GM21723 (cell line): Measurements from ENCODE around the gene CACNA1E.

Experiments used
- ATAC-seq: cut with Tn5 transposase; IDR thresholded peaks from one replicate; pipeline ENCODE4 v1.9.1; 2021; ENCODE audit warnings: mild to moderate bottlenecking, moderate library complexity; ENCODE audit not compliant: unreplicated experiment

Gene CACNA1E

DNA sequence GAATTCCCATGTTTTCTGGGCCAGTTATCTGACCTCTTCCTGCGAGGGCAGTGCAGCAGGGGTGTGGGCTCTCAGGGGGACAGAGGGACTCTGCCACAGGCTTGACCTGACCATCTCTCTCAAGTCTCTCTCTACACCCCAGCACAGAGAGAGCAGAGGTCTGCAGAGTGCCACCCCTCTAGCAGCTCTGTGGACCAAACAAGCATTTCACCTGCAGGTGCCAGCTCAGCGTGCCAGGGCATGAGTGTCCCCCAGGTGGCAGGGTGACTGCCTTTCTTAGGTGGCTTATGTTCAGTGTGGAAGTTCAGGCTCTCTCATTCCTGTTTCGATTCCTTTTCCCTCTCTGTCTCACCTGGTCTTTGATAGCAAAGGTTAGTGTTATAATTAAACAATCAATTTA is 191.3 kb downstream of the CACNA1E start:
- ATAC-seq: no peak

DNA sequence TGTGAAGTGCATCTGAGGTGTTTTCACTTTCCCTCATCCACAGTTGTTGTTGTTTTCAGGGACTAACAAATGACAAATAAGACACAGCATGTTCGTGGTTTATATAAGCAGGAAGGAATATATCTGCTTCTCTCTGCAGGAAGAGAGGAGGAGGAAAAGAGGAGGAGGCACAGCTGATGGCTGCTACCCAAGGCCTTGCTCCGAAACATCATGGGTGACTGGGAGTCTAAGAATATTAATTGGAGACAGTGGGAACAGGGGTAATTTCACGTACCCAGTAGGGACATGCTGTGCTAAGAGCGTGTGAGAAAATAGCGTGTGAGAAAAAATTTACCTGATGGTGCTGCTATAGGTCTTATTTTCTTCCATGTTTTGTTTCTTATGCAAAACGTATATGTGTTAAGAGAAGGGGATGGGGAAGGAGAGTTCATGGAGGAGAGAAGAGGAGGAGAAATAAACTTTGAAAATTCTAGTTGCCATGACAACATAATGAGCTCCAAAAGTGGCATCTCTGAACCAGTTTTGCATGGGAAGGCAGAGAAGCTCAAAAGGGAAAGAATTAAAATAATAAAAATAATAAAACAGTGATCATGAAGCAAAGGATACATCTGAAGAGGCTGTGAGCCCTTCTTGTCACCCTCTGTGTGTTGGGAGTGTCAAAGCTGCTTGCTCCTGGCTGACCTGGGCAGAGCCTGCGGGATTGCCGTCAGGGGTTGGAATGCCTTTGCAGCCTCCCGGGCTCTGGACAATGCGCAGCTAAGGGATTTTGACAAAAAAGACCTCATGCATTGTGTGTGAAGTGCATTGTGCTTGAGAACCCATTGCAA is 192.0 kb downstream of the CACNA1E start:
- no peak for ATAC-seq

DNA sequence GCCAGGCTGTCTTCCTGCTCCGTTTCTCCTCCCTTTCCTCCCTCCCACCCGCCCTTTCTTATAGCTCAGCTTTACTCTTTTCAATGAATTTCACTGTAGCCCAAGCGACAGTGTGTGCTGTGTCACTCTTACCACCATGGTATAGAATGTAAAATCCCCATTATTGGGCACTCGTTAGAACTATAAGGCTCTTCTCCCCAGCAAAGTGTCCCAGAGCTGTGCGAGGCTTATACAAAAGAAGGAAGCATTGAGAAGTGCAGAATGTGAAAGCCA is 192.5 kb downstream of the CACNA1E start:
- ATAC-seq: no peak

DNA sequence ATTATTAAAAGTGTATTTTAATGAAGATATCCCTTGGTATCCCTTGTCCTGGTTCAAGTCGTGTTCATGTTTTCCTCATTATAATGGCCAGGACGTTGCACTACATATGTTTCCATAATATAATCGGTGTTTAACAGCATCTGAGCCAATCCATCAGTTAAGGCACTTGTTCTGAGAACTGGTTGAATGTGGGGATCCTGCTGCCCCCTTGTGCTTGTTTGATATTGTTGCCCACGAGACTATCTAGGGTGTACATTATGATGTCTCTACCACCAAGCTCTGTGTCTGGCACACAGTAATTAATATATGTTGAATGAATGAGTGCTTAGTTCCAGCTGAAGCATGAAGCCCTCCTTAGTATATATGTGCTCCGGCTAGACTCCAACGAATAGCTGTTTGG is 193.0 kb downstream of the CACNA1E start:
- no peak for ATAC-seq

DNA sequence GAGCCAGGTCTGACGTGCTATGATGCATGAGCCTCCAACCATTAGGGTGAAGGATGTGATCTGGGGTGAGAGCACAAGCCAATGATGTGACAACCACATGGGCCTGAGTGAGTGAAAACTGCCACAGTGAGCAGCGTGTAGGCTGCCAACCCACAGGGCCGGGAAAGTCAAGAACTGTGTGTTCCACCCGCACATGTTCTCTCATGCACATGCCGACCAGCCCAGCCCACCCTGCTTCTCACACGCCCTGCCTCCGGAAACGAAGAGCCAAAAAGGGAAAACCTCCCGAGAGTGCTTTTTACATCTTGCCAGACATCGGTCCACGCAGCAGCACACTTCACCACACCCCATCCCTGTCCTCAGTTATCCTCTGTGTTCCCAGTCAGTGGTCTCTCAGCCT is 197.0 kb downstream of the CACNA1E start:
- ATAC-seq: no peak

DNA sequence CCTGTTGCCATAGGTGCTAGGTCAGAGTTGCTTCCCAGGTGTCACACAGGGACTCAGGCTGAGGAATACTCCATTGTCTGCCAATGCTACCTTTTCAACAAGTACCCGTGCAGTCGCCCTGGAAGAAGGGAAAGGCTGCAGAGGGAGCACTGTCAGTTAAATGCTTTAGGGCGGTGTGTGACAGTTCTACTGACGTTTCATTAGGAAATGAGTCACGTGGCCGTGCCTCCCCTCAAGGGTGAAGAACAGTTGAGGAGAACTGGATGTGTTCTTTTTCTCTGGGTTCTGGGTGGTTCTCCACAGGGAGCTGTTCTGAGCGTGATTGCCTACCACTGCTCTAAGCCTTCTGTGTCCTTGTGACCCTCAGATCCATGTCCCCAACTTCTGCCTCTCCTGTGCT is 197.6 kb downstream of the CACNA1E start:
- no peak for ATAC-seq

DNA sequence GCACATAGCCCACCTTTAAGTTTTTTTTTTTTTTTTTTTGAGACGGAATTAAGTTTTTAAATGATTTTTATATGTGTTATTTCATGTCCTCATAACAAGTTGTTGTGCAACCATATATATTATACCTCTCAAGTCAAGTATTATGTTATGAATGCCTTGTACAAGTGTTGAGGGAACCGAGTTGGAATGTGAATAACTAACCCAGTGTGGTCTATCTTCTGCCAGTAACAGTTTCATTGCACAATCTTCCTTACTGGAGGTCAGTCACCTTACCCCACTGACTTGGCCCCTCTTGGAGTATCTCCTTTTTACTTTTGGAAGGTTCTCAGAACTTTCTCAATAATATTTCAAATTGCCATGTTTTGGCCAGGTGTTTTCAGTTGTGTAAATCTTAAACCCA is 201.9 kb downstream of the CACNA1E start:
- ATAC-seq: no peak

DNA sequence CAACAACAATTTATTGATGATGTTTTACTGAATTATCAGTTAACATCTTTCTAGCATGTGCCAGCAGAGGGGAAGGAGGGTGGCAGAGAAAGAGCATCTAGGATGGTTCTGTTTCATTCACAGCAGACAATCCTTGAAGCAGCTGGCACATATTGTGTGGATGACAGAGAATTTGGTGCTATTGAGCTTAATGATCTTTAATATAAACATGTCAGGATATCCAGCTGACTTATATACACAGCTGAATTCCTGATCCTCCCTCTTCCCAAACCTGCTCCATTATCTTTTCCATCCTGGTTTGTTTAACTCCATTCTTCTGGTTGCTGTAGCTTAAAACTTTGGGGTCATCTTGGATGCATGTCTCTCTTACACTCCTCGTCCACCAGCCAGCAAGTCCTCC is 218.6 kb downstream of the CACNA1E start:
- no peak for ATAC-seq

DNA sequence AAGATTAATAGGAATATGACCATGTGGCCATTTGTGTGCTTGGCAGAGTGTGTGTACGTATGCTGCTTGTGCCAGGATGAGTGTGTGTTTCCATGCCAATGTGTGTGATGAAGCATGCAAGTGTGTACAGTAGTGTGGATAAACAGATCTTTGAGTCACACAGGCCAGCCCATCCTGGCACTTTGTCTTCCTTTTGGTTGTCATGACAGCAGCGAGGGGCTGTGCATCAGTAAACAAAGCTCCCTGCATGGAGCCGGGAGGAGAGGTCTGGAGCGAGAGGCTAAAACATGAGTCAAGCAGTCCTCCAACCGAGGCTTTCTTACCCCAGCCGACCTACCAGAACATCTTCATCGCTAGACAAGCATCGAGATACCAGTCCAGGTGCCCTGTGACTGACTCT is 221.2 kb downstream of the CACNA1E start:
- ATAC-seq: no peak

DNA sequence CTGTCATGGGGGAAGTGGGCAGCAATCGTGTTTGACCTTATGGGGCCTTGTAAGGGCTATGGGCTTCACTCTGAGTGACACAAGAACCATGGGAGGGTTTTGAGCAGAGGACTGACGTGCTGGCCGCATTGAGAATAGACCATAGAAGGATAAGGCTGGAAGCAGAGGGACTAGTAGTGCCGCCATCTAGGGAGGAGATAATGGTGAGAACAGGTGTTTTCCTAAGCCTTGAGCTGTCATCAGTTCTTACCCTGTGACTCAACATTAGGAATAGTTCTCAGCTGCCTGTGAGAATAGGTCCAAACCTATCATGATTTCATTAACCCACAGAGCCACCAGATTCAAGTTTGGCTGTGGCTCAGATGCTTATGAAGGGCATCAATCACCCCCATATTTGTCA is 228.5 kb downstream of the CACNA1E start:
- ATAC-seq: no peak

DNA sequence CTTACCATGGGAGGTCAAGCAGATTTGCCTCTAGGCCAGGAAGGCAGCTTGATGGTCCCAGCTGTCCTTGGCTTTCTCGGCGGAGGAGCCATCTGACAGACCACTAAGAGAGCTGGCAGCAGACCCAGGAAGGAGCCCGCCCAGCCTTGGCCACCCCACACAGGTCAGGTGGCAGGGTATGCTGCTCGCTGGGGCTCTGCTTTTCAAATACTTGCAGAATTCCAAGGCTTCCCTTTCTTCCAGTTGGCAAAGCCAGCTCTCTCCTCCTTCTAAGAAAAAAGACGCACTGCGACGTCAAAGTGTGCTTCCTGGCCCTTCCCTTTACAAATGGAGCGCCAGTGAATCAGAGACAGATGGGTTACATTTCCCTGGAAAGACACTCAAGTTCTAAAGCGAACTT is 229.4 kb downstream of the CACNA1E start:
- ATAC-seq: no peak

DNA sequence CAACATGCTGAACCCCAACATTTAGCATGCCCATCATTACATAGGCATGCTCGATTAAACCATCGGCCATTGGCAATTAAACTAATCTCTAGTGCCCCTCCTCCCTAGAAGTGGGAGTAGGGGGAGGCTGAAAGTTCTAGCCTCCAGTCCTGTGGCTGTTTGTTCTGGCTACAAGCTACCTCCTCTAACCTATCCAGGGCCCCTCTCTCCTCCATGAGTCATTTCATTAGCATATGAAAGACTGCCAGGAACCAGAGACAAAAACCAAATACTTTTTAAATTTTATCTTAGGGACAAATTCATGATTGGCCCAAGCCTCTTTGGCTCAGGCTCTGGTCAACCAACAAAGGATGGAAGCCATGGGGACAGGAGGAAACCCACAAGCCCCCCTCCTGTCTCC is 231.1 kb downstream of the CACNA1E start:
- no peak for ATAC-seq

DNA sequence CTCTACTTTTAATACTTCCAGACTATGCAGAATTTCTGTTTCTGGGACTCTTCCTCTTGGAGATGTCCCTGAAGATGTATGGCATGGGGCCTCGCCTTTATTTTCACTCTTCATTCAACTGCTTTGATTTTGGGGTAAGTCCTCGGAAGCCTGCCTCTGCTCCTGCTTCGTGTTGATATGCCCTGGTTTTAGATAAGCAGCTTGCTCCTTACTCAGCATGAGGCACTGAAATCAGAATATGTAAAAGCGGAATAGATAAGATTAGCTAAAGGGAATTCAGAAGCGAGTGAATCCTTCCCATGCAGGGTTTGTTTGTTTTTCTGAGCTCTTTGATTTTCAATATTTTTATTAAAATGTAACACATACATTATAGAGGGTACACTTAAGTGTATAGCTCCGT is 234.7 kb downstream of the CACNA1E start:
- ATAC-seq: no peak

DNA sequence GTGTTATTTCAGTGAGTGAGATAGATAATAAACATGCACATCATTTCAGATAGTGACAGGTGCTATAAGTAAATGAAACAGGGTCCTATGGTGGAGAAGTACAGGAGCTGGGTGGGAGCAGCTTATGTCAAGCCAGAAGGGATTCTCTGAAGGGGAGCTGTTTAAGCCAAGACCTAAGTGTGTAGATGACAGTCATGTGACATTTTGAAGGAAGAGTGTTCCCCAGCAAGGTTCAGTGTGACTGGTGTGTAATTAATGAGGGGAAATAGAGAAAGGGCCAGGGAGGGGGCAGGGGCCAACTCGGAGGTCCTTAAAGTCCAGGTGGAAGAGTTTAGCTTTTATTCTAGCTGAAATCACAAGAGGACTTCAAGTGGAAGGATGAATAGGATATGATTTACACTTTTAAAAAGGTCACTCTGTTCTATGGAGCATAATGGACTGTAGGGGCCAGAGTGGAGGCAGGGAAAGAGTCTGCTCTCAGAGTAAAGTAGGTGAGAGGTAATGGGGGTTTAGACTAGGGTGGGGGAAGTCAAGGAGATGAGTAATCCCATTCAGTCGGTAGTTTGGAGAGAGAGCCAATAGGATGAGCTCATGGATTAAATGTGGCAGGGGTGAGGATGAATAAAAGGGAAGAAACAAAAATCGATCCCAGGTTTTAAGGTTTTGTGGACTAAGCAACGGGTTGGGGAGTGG is 243.1 kb downstream of the CACNA1E start:
- ATAC-seq: no peak

DNA sequence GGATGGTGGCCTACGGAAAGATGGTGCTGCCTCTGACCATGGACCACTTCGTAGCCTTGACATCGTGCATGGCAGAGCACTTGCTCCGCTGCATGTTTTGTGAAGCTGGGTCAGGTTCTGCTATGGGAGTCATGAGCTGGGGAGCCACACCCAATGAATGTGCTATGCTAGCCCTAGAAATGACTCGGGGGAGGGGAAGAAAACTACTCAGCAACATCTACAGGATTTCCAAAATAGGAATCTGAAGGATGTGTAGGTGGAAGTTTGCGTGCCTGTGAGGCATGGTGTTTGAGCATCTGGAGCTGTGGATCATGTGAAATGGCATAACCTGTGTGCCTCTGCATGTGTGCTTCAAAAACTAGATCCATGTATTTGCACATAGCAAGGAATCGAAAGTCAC is 247.3 kb downstream of the CACNA1E start:
- ATAC-seq: no peak

DNA sequence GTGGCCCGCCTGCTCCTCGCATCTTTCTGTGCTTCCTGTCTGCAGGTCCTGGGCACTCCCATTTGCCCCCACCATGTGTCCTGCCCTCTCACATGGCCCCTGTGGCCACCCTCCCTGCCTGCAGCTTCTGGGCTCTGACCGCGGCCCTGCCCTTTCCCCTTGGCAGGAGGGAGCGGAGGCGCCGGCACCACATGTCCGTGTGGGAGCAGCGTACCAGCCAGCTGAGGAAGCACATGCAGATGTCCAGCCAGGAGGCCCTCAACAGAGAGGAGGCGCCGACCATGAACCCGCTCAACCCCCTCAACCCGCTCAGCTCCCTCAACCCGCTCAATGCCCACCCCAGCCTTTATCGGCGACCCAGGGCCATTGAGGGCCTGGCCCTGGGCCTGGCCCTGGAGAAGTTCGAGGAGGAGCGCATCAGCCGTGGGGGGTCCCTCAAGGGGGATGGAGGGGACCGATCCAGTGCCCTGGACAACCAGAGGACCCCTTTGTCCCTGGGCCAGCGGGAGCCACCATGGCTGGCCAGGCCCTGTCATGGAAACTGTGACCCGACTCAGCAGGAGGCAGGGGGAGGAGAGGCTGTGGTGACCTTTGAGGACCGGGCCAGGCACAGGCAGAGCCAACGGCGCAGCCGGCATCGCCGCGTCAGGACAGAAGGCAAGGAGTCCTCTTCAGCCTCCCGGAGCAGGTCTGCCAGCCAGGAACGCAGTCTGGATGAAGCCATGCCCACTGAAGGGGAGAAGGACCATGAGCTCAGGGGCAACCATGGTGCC is 249.1 kb downstream of the CACNA1E start:
- no peak for ATAC-seq

DNA sequence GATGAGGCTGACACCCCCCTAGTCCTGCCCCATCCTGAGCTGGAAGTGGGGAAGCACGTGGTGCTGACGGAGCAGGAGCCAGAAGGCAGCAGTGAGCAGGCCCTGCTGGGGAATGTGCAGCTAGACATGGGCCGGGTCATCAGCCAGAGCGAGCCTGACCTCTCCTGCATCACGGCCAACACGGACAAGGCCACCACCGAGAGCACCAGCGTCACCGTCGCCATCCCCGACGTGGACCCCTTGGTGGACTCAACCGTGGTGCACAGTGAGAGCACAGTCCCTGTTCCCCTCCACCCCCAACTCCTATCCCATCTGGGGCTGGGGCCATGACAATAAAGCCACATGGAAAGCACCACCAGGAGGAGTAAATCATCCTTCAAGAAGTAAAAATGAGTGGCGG is 250.2 kb downstream of the CACNA1E start:
- no peak for ATAC-seq

DNA sequence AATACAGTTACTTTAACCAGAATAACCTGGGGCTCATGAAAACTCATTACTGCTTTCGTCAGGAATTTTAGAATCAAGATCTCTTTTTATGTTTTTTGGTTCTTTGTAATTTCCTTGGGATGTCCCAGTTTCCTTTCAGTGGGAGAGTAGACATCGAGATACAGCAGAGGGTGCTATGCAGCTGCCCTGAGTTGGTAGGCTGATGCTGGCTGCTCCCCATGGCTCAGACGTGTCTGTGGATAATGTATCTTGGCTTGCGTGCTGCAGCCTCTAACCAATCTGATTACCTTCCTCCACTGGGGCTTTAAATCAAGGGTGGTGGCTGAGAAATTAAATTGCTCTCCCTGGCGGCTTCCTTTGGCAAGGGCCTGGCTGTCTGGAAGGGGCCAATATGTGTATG is 253.7 kb downstream of the CACNA1E start:
- no peak for ATAC-seq

DNA sequence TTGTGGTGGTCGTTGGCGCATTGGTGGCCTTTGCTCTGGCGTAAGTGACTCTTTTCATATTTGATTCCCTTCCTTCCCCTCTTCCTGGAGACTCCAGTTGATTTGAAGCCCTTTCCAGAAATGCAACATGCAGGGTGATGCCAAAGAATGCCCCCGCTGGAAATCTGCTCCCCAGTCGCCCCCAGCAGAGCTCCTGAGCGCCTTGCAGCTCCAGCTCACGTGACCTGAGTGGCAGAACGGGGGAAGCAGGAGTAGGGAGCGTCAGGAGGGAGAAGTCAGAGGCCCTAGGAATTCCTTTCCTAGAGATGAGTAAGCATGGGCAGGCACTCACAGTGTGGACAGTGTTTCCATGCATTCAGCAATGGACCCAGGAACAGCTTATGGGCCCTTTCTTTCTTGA is 255.9 kb downstream of the CACNA1E start:
- no peak for ATAC-seq

DNA sequence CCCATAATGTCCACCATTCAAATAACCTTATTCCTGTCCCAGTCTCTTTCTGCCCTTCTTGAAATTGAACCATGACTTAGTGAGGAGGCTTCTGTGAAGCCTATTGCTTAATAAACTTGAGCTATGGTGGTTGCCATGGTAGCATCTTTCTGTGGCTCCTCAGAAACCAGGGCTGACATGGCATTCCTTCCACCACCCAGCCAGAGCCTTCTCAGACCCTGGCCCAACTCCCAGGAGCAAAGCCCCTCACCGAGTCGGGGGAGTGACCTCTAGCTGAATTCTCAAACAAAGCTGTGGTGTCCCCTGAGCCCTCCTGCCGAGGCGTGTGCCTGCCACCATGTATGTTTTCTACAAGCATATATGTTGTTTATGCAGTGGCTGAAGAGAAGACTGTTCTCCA is 259.1 kb downstream of the CACNA1E start:
- no peak for ATAC-seq

DNA sequence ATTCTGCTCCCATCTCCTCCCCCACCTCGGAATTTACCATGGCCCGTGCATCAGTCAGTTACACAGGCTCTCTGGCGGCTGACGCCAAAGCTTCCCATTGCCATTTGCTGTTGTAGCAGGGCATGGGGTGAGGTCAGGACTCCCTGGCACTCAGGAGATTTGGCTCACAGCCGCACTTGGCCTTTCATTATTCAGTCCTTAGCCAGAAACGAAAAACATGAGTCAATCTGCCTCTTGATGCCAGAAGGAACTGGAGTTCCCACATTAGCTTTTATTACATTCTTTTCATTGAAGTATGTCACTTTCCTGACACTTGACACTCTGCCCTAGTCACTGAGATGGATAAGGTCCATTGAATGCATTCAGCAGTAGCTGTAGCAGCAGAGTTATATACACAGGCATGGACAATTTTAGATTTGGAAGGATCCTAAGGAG is 260.6 kb downstream of the CACNA1E start:
- ATAC-seq: no peak

DNA sequence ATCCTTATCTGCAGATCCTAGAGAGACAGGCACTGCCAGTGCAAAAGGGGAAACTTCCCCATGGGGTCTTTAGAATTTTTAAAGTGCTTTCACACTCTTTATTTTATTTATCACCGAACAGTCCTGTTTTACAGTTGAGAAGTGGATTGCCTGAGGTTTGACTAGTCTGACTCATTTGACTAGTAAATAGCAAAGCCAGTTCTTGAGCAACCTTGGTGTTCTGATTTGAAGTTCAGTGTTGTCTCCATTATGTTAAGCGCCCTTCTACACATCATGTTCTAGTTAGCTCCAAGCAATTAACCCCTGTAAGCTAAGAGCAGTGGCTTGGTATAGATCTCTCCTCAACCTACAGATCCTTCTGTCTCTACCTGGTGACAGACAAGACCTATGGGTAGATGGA is 262.9 kb downstream of the CACNA1E start:
- no peak for ATAC-seq
